Liver (tissue), 3 donors: ENCODE measurements around the gene CH25H.

Experiments used
- CTCF ChIP-seq: fragments of 150-350 bp; IDR thresholded peaks from 2 replicates; pipeline ENCODE4 v1.5.1; 2017; ENCODE audit warnings: improper control_type of control experiment, low read depth, low read length; ENCODE audit not compliant: missing input control
- MAX ChIP-seq: IDR thresholded peaks from 2 replicates; pipeline ENCODE4 v1.6.1; 2016; ENCODE audit warnings: antibody characterized with exemption
- REST ChIP-seq: IDR thresholded peaks from 2 replicates; pipeline ENCODE4 v1.6.1; 2016; ENCODE audit warnings: antibody characterized with exemption, mild to moderate bottlenecking
- TAF1 ChIP-seq: conservative IDR thresholded peaks from 2 replicates; pipeline ENCODE4 v1.6.1; 2016; ENCODE audit warnings: antibody characterized with exemption, mild to moderate bottlenecking
- donor health status: healthy.
- donor health status: healthy.

- no peak for TF ChIP-seq CTCF
- no peak for TF ChIP-seq MAX
- no peak for TF ChIP-seq REST
- no peak for TF ChIP-seq TAF1
Observed at GRCh38 chr10:89228962-89229361, 21.8 kb upstream of the CH25H start.
